OCI-LY3 (cell line): ENCODE measurements around the gene ACTRT2.

ENCODE experiments used
- CTCF ChIP-seq: fragments of 200-600, 300-600 bp; sonication (generic); IDR thresholded peaks from 2 replicates; pipeline ENCODE4 v1.5.1; 2014; ENCODE audit warnings: antibody characterized with exemption, low read length, low read depth
- EZH2phosphoT487 ChIP-seq: fragments of 200-600 bp; shearing (Covaris generic); IDR thresholded peaks from 2 replicates; pipeline ENCODE4 v1.6.1; 2018; ENCODE audit warnings: antibody characterized with exemption, mixed run types, low read depth

GRCh38 chr1:3034728-3035562 is 13.7 kb downstream of the ACTRT2 start:
- TF ChIP-seq CTCF (no peak), EZH2phosphoT487 (no peak)
